Camera-type eye (tissue), 1 donor: ENCODE data around the gene TPPP3. TPM values are rescaled to one million over a fixed set of nuclear protein-coding genes. Genes with fewer than 3 reads are reported as not detected.

Experiments
- total RNA-seq: library from RNA; depleted of rRNA; stranded (reverse); fragments of >200 nt; gene quantifications from one replicate; pipeline ENCODE4 v1.2.3, GENCODE V29; 2014

Gene TPPP3
- 52.7 TPM for total RNA-seq

DNA sequence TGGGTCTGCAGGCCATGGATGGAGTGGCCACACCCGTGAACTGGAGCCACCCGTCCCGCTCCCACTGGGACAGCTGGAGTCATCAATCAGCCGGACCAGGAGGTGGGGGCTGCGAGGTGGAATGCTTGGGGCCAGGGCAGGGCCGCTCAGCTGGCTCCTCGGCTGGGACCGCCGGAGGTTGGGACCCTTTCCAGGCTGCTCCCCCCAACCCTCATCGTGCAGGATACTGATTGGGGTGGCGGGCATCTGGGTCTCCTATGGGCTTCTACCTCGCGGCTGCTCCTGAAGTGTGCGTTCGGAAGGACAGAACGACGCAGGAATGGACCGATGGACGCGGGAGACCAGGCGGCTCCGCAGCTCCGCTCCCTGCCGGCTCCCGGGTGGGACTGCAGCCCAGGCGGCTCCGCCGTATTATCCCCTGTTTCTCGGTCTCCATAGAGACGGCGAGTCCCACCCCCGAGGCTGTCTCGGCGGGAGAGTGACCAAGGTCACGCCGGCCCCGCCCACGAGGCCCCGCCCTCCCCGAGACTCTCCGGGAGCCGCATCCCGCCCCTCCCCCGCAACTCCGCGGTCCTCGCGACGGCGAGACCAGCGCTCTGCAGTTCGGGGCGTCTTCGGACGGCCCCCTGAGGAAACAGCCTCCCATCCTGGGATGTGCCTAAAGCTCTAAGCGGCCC, at the start of gene TPPP3:
TPPP3 (minus strand) TSS at position 388 of the 677 bp plus-strand sequence. CDS start 2,387 bp downstream, outside the sequence.

DNA sequence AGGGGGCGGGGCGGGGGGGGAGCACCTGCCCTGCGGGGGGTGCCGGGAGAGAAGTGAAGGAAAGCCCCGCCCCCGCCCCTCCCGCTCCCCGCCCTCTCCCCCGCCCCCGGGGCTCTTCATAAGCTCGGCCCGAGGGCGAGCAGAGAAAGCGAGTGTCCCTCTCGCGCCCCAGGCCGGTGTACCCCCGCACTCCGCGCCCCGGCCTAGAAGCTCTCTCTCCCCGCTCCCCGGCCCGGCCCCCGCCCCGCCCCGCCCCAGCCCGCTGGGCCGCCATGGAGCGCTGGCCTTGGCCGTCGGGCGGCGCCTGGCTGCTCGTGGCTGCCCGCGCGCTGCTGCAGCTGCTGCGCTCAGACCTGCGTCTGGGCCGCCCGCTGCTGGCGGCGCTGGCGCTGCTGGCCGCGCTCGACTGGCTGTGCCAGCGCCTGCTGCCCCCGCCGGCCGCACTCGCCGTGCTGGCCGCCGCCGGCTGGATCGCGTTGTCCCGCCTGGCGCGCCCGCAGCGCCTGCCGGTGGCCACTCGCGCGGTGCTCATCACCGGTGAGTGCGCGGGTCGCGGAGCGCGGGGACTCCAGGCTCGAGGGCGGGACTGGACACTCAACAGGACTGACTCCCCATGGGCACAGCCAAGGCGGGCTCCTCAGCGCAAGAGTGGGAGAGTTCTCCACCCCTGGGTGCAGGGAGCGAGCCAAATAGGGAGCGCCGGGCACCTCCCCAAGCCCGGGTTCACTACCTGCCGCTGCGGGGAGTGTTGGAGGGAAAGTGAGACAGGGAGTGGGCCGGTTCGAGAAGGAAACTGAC, 37.9 kb upstream of the TPPP3 start, which contains the start of gene HSD11B2:
HSD11B2 (plus strand) TSS at position 145 of the 798 bp plus-strand sequence; CDS start at position 273, 128 bp downstream.

DNA sequence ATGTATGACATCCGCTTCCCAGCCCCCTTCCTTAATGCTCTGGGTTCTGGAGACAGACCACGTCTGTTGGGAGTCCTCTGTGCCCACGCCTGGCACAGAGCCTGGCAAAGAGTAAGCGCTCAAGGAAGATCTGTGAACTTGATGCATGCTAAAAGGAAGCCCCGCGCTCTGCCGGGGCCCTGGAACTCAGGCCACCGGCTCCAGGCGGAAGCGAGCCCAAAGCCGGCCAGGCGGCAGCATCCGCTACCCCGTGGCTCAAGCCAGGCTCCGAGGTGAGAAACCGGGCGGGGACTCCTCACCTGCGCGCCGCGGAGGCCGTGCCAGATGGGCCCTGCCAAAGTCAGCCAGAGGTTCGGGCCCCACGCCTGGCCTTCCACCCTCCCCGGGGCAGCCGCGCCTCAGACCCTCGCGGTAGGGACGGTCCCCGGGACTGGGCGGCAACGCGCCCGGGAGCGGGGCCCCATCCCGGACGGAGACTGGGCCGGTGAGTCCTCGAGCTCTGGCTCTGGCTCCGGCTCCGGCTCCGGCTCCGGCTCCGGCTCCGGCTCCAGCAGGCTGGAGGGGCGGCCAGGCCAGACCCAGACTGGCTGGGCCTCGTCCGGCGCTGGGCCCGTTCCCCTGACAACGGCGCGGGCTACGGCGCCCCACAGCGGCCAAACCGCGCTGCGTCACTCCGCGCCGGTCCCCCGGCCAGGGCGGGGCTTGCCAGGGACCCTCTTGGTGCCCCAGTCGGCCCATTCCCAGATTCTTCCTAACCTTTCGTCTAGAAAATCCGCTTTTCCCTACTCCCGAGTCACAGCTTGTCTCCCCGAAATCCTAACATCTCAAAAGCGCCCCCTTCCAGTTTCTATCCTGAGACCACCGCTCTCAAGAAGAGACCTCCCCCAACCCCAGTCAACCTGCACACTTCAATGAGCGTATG, 22.8 kb upstream of the TPPP3 start, which contains the start of gene ZDHHC1:
ZDHHC1 (minus strand) TSS at position 606 of the 922 bp plus-strand sequence. CDS start 8,702 bp downstream, outside the sequence.

Other genes with a start within 250 kb of the TPPP3 start
- 26.2 TPM for gene B3GNT9, start 242.5 kb downstream of the TPPP3 start, total RNA-seq
- gene TRADD, start 233.6 kb downstream of the TPPP3 start, total RNA-seq, result 6.3 TPM
- gene FBXL8, start 233.5 kb downstream of the TPPP3 start, total RNA-seq, result 7.9 TPM
- 33.2 TPM for gene HSF4, start 228.8 kb downstream of the TPPP3 start, total RNA-seq
- 12.4 TPM for gene NOL3, start 223.0 kb downstream of the TPPP3 start, total RNA-seq
- gene MATCAP1, start 209.5 kb downstream of the TPPP3 start, total RNA-seq, result 44.2 TPM
- gene EXOC3L1, start 203.4 kb downstream of the TPPP3 start, total RNA-seq, result 3.9 TPM
- gene E2F4, start 201.3 kb downstream of the TPPP3 start, total RNA-seq, result 39.0 TPM
- 1.4 TPM for gene ELMO3, start 194.4 kb downstream of the TPPP3 start, total RNA-seq
- 26.4 TPM for gene TMEM208, start 166.4 kb downstream of the TPPP3 start, total RNA-seq
- 13.1 TPM for gene FHOD1, start 146.0 kb downstream of the TPPP3 start, total RNA-seq
- 1.0 TPM for gene SLC9A5, start 144.5 kb downstream of the TPPP3 start, total RNA-seq
- gene PLEKHG4, start 114.0 kb downstream of the TPPP3 start, total RNA-seq, result 23.3 TPM
- 0.44 TPM for gene KCTD19, start 66.8 kb downstream of the TPPP3 start, total RNA-seq
- 1.5 TPM for gene LRRC36, start 66.7 kb downstream of the TPPP3 start, total RNA-seq
- 11.1 TPM for gene ZDHHC1, start 23.0 kb upstream of the TPPP3 start, total RNA-seq
- gene HSD11B2, start 37.6 kb upstream of the TPPP3 start, total RNA-seq, result 4.3 TPM
- gene ATP6V0D1, start 87.7 kb upstream of the TPPP3 start, total RNA-seq, result 136 TPM
- gene AGRP, start 90.0 kb upstream of the TPPP3 start, total RNA-seq, result not detected
- gene RIPOR1, start 135.3 kb upstream of the TPPP3 start, total RNA-seq, result 101 TPM
- 67.3 TPM for gene CTCF, start 169.0 kb upstream of the TPPP3 start, total RNA-seq